Placental epithelial cell (primary cell): ENCODE measurements around the gene ETV3. TPM values are rescaled to one million over a fixed set of nuclear protein-coding genes. Genes with fewer than 3 reads are reported as not detected.

Experiments used
- total RNA-seq: library from RNA; depleted of rRNA; stranded (reverse); fragments of >200 nt; gene quantifications from 2 replicates; pipeline ENCODE4 v1.2.3, GENCODE V29; 2012

ETV3 gene
- 23.9 and 24.5 TPM in 2 replicates for total RNA-seq

DNA sequence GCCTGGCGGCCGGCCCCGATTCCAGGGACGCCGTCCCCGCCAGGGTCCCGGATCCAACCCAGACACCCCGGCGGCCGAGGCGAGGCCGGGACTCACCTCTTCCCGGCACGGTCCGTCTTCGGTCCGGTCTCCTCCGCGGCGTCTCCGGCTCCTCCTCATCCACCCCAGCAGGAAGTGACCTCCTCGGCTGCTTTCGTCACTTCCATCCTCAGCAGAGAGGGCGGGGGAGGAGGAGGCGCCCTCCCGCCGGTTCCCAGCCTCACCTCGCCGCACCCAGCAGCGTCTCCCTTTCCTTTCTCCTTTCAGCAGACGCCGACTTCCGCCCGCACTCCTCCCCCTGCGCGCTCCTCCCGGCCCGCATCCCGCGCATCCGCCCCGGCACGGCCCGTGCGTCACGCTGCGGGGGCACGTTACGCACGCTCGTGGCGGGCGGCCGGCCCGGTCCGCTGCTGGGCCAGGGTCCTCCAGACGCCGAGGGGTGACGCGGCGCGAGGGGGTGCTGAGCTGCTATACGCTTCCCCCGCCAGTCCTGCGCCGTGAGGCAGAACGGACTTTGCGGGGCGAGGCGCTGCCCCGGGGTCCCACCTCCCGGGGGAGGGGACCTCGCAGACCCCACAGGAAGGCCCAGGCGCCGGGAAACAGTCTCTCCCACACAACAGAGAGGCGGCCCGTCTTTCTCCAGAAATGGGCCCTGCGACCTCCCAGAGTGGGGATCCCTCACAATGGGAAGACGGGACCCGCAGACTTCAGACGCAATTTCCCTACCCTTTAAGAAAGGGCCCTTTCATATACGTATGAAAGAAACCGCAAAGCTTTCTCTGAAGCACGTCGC, at the start of gene ETV3:
Gene ETV3, minus strand, starts transcription at position 176 of the 832 bp plus-strand sequence. CDS start 2,043 bp downstream, outside the sequence.

GRCh38 chr1:157099633-157100009, 38.6 kb downstream of the ETV3 start, which contains the start of gene ETV3L:
Gene ETV3L (minus strand): TSS chr1:157099808. CDS start chr1:157099523, 285 bp downstream.

Other genes starting within 250 kb of the ETV3 start
- gene PEAR1, start 244.7 kb downstream of the ETV3 start, total RNA-seq = 1.6 and 3.3 TPM in 2 replicates
- gene LRRC71, start 217.8 kb downstream of the ETV3 start, total RNA-seq = under 0.01 TPM in 1 of 2 replicates, not detected in the other
- 36.1 TPM in 2 replicates for gene ARHGEF11, start 92.7 kb downstream of the ETV3 start, total RNA-seq
- gene ETV3L, start 38.6 kb downstream of the ETV3 start, total RNA-seq = not detected in 2 replicates